ENCODE measurements around the gene CS.

Gene CS

DNA sequence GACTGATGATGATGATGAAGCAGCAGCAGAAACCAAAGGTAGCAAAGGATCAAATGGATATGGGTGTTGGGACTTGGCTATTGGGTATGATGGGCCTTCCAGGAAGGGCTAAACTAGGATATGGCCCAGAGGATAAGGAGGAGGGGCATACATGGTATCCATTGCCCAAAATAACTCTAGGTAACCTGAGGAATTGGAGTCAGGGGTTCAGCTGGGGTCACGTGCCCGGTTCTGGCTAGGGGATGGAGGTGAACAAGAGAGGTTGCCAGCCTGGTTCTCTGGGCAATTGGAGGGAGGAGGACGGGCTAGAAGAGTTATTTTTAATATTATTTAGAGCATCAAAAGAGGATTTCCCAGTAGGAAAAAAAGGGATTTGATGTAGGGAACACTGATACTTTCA is 39.2 kb downstream of the CS start:
- TF ChIP-seq, protein P1, sequence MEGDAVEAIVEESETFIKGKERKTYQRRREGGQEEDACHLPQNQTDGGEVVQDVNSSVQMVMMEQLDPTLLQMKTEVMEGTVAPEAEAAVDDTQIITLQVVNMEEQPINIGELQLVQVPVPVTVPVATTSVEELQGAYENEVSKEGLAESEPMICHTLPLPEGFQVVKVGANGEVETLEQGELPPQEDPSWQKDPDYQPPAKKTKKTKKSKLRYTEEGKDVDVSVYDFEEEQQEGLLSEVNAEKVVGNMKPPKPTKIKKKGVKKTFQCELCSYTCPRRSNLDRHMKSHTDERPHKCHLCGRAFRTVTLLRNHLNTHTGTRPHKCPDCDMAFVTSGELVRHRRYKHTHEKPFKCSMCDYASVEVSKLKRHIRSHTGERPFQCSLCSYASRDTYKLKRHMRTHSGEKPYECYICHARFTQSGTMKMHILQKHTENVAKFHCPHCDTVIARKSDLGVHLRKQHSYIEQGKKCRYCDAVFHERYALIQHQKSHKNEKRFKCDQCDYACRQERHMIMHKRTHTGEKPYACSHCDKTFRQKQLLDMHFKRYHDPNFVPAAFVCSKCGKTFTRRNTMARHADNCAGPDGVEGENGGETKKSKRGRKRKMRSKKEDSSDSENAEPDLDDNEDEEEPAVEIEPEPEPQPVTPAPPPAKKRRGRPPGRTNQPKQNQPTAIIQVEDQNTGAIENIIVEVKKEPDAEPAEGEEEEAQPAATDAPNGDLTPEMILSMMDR (IDR thresholded peaks at IDR 0.05; ENCODE audit: low read length, missing control alignments): no peak
- no peak overlapping the region for H3K4me3 ChIP-seq (replicated peaks; ENCODE audit: low read depth, low read length)
- no peak for DNase-seq (ENCODE audit: low read depth)

DNA sequence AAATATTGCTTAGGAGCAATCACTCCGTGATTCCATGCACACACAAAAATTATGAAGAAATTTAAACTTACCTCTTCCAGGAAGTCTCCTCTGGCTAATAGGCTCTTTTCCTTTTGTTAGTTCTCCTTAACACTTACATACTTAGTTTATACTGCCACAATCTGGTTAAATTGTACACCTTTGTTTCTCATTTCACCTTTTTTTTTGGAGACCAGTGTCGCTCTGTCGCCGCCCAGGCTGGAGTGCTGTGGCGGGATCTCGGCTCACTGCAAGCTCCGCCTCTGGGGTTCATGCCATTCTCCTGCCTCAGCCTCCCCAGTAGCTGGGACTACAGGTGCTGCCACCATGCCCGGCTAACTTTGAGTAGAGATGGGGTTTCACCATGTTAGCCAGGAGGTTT is 39.8 kb downstream of the CS start:
- TF ChIP-seq, protein P1 (IDR thresholded peaks at IDR 0.05; ENCODE audit: low read length, missing control alignments): no peak
- DNase-seq (ENCODE audit: low read depth): no peak
- H3K4me3 ChIP-seq (replicated peaks; ENCODE audit: low read depth, low read length): no peak overlapping the region

DNA sequence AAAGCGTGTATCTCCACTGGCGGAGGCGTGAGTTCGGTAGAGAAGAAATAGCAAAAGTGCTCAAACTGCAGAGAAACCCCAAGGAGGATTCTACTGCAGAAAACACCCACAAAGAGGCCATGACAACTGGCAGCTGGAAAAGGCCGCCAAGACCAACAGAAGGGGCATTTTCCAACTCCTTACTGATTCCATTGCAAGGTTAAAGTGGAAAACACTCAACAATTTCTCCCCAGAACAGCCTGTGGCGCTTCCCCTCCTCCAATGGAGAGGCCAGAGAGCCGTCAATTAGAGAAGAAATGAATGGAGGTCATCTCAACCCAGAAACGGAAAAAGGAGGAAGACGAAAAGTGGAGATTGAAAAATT is 41.3 kb downstream of the CS start:
- no peak for DNase-seq (ENCODE audit: low read depth)
- peak overlapping the region; percentile 66 for H3K4me3 ChIP-seq (replicated peaks; ENCODE audit: low read depth, low read length)
- TF ChIP-seq, protein P1 (IDR thresholded peaks at IDR 0.05; ENCODE audit: low read length, missing control alignments): no peak

DNA sequence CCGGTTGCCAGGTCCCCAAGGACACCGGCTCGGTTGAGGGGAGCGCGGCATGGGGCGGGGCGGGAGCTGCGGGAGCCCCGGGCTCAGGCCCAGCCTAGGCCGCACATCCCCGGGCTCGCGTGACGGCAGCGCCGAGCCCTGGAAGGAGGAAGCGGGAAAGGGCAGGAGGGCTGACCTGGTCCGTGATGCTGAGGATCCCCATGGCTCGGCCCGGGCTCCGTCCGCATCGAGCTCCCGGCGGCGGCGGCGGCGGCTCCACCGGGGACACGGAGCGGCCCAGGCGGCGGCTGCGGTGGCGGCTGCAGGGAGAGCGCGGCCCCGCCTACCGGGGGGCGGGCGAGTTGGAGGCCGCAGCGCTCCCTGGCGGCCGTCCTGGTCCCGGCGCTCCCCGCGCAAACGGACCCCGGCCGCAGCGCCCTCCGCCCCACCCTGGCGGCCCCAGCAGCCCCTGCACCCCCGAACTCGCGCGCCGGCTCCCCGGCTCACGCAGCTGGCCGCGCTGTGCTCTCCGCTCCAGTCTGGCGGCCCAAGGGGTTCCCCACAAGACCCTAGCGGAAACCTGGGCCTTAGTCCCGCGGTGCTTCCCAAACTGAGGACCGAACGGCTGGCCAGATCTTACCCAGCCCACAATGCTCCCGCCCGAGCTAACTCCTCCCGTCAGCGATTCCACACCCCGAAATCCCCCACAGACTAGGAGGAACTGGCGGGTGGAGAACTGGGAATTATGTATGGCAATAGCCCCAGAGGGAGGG is 41.9 kb downstream of the CS start, which contains the start of gene ANKRD52:
Gene ANKRD52, minus strand, starts transcription at position 317 of the 752 bp plus-strand sequence. Its CDS starts 115 bp downstream, at position 202.
- DNase-seq (ENCODE audit: low read depth): peak; percentile 70
- TF ChIP-seq, protein P1 (IDR thresholded peaks at IDR 0.05; ENCODE audit: low read length, missing control alignments): peak; percentile 18
- H3K4me3 ChIP-seq (replicated peaks; ENCODE audit: low read depth, low read length): peak within 1 kb of the TSS; percentile 89

GRCh38 chr12:56257491-56258067 is 42.6 kb downstream of the CS start:
- TF ChIP-seq, protein P1 (IDR thresholded peaks at IDR 0.05; ENCODE audit: low read length, missing control alignments): peak; percentile 4
- no peak for DNase-seq (ENCODE audit: low read depth)
- peak overlapping the region; percentile 89 for H3K4me3 ChIP-seq (replicated peaks; ENCODE audit: low read depth, low read length)

GRCh38 chr12:56257071-56257470 is 43.1 kb downstream of the CS start:
- TF ChIP-seq, protein P1 (IDR thresholded peaks at IDR 0.05; ENCODE audit: low read length, missing control alignments): no peak
- no peak for DNase-seq (ENCODE audit: low read depth)
- peak overlapping the region; percentile 89 for H3K4me3 ChIP-seq (replicated peaks; ENCODE audit: low read depth, low read length)
